Dermis blood vessel endothelial cell (primary cell): Measurements from ENCODE around the gene VPS37B. TPM values are rescaled to one million over a fixed set of nuclear protein-coding genes. Genes with fewer than 3 reads are reported as not detected.
"Not testable (repeated sequence)": the region's sequence is repeated elsewhere in the genome, so short reads cannot be mapped to it uniquely, and the experiment has no call there.

Source experiments
- DNase-seq: peaks from one replicate; pipeline ENCODE4 v3.0.0; 2010
- total RNA-seq: library from RNA; depleted of rRNA; stranded (reverse); fragments of >200 nt; gene quantifications from 2 replicates; pipeline ENCODE4 v1.2.3, GENCODE V29; 2014

VPS37B gene
- total RNA-seq: 19.6 and 21.2 TPM in 2 replicates

DNA sequence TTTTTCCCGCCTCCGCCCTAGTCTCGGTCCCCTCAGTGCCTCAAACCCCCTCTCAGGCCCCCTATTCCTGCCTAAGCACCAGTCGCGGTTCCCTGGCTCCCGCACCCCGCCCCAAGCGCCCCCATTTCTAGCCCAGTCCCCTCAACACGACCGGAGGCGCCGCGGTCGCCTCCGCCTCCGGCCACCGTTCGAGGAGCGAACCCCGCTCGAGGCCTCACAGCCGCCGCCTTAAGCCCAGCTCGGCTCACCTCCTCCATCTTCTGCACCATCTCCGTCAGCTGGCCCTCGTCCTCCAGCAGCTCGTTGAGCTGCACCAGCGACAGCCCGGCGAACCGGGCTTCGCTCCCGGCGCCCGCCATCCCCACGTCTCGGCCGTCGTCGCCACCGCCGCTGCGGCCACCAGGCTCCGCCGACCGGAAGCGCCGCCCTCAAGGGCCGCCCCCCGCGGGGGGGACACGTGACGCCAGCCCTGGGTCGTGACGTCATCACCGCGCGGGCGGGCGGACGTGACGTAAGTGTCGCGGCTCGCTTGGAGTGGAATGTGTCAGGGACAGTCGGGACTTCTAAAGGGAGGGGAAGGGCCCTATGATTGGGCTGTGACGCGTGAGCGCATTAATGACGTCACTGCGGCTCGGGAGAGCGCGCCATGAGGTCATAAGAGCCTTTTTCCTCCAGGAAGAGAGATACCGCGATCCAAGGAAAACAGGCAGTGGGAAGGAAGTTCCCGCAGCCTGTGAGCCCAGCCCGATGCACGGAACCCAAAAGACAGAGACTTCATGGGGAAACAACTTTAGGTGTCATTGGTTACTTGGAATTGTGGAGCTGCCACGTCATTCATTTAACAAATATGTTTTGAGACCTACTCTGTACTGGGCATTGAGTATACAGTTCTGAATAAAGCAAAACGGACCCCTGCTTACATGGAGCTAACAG, at the start of gene VPS37B:
Gene VPS37B, minus strand, starts transcription at position 421 of the 933 bp plus-strand sequence. Its CDS starts 62 bp downstream, at position 359.
- DNase-seq: peak; percentile 92

DNA sequence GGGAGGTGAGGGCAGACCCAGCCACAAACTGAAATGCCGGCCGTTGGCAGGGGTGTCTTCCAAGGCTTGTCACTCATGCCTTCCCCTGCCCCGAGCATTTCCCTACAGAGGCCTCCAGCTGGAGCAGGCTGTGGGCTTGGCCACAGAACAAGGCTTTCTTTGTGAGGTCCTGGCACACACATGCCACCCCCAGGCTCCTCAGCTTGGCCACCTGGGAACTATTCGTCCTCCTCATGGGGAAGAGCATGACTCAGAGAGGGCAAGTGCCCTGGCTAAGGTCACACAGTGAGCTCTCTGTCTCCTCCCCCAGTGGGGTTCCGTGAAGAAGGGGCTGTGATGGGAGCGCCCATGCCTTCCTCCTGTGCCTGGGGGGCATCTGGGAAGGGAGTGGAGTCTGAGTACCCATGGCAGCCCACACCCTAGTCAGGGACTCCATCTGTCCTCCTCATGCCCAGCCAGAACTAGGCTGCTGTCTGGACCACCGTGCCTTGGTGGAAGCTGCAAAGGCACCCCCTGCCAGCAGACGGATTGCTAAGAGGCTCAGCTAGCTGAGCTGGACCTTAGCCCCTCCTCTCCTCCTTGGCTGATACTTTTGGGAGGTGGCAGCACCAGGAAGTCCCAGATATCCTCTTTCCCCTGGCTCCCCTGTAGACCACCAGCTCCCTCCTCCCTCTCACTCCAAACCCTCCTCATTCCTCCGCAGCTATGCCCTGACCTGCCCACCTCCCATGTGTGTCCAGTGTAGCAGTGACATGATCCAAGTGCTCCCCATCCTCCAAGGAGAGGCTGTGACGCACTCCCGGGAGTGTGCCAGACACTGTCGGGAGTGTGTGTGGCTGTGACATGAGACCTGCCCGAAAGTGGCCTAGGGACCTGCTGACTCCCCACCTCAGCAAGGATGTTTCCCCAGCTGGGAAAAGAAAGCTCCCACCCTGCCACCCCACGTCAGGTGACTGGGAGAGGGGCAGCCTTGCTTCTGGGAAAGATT, 49.0 kb upstream of the VPS37B start:
- peak; percentile 39 for DNase-seq

DNA sequence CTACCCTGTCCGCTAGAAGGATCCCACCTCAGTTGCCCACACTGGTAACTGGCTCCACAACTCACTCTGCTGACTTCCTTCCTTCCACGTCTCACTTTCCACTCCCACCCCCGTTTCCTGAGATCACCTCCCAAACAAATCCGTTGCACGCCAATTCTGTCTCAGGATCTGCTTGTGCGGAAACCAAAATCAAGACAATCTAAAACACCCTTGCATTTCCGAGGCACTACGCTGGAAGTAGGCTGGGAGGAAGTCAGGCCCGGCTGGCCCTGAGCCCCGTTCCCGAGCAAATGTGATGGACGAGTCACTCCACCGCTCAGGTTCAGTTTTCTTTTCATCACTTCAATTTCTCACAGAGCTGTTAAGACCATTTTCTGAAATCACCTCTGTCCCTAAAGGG, 47.3 kb upstream of the VPS37B start:
- peak; percentile 84 for DNase-seq

GRCh38 chr12:122942637-122943036, 46.7 kb upstream of the VPS37B start:
- DNase-seq: no peak

DNA sequence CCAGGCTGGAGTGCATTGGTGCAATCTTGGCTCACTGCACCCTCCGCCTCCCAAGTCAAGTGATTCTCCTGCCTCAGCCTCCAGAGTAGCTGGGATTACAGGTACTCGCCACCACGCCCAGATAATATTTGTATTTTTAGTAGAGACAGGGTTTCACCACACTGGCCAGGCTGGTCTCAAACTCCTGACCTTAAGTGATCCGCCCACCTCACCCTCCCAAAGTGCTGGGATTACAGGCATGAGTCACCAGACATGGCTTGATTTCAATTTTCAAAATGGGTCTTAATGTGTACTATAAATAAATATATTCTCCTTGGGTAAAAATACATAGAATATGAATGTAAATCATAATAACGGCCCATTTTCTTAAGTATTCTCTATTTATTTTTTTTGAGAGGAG, 45.4 kb upstream of the VPS37B start:
- DNase-seq: not testable (repeated sequence)

DNA sequence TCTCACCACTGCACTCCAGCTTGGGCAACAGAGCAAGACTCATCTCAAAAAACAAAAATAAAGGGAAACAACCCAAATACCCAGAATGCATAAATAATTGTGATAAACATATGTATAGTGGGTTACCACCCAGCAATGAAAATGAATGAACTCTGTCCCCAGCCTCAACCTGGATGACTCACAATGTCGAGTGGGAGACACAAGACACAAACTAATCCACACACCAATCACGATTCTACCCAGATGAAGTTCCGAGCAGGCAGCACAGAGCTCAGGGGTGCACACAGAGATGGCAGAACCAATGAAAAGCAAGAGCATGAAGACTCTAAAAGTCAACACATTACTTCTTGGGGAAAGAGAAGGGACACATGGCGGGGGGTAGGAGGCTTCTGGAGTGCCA, 43.2 kb upstream of the VPS37B start:
- DNase-seq: no peak

DNA sequence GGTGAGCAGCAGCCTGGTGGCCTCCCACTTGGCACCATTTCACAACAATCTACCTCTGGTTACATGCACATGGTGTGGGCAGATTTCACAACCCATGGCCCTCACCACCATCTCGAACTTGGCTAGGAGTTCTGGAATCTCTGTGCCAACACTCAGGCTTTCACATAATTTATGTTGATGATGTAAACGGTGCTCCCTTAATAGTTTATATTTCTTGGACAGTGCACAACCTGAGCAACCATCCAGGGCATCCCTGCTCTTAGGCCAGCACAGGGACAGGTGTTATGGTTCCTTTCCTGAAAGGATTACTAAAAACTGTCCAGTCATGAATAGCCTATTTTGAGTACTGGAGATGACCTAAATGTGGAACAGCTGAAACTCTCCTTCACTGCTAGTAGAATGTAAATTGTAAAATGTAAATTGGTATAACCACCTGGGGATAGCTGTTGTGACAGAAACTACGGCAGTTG, 41.7 kb upstream of the VPS37B start:
- DNase-seq: no peak

GRCh38 chr12:122935318-122935717, 39.4 kb upstream of the VPS37B start:
- no peak for DNase-seq

- DNase-seq: no peak
Observed at GRCh38 chr12:122934722-122935121, 38.8 kb upstream of the VPS37B start.

DNA sequence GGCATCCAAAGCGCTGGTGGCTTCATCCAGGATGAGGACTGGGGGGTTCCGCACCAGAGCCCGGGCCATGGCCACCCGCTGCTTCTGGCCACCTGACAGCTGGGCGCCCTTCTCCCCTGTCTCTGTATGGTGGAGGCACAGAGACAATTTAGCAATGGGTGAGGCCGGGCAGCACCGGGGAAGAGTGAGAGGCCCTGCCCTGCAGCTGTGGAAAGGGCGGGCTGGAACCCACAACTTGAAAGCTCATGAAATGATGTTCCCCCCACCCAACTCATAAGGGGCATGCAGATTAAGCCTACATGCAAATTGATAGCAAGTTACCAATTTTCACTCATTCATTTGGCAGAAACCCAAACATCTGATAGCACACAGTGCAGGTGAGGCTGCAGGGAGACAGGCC, 36.3 kb upstream of the VPS37B start:
- DNase-seq: no peak

DNA sequence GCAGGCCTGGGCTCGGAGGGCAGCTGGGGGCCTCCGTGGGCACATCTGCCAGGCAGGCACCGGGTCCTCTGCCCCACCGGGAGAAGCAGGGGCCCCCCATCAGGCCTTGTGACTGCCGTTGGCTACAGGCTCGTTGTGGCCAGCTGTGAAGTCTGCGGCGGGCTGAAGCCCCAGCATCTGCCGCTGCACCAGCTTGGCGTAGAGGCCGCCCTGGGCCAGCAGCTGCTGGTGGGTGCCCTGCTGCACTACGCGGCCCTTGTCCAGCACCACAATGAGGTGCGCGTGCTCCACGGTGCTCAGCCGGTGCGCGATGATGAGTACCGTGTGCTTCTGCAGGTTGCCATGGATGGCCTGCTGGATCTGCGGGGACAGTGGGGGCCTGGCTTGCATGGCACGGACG, 33.9 kb upstream of the VPS37B start:
- no peak for DNase-seq

GRCh38 chr12:122929148-122929538, 33.2 kb upstream of the VPS37B start:
- DNase-seq: no peak

- no peak for DNase-seq
Observed at GRCh38 chr12:122928404-122929147, 32.7 kb upstream of the VPS37B start.

GRCh38 chr12:122927756-122928403, 32.0 kb upstream of the VPS37B start:
- DNase-seq: no peak

DNA sequence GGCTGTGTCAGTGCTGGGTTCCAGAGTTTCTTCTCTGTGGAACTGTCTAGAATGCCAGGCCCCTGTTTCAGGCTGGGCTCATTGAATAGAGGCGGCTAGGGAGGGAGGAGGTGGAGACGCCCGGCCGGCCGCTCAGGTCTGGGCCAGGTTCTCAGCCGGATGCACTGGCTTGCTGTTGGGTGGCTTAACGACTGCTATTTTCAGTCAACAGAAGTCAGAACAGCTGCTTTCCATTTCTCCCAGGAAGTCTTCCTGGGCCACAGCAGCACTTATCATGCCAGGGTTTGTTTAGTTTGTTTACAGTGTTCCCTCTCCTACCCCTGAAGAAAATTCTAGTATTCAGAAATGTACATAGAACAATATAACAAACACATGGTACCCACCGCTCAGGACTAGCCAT, 26.0 kb upstream of the VPS37B start:
- no peak for DNase-seq

- DNase-seq: no peak
Observed at GRCh38 chr12:122920687-122921086, 24.8 kb upstream of the VPS37B start.

GRCh38 chr12:122918827-122919226, 22.9 kb upstream of the VPS37B start:
- DNase-seq: no peak

- DNase-seq: no peak
Observed at GRCh38 chr12:122917507-122918121, 21.7 kb upstream of the VPS37B start.

DNA sequence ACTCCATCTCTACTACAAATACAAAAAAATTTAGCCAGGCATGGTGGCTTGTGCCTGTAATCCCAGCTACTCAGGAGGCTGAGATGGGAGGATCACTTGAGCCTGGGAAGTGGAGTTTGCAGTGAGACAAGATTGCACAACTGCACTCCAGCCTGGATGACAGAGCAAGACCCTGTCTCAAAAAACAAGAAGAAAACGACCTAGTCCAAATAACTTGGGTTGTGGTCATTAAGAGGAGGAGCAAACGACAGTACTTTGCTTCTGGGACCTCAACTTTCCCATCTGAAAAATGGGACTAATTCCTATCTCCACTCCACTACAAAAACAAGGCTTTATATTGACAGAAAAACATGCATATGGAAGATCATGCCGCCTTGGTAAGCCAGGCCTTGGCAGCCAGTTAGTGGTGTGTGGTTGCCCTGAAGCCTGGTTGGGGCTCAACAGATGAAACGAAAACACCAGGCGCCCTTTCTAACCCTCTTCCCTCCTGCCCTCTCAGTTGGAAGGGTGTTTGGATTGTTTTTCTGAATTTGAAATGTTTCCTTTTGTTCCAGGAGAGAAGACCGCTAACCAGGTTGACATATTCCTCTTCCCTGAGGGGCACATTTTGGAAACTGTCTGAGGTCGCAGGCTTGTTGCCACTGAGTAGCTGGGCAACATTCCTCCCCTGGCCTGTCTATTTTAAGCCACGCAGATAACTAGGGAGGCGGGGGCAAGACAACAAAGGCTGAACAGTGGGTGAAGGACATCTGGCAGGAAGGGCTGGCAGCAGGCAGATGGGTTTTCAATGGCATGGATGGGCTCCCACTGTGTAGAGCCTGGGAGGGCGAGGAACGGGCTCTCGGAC, 13.7 kb upstream of the VPS37B start:
- DNase-seq: no peak

- DNase-seq: no peak
Observed at GRCh38 chr12:122908915-122909314, 13.0 kb upstream of the VPS37B start.
